Upper lobe of left lung (tissue), 4 donors: ENCODE results near the gene PLCXD1.

Experiments used
- POLR2A ChIP-seq, 4 donors: fragments of 450-650 bp; IDR thresholded peaks; one replicate each; pipeline ENCODE4 v1.5.1; 2016 to 2017; ENCODE audit warnings: antibody characterized with exemption in 4 of 4, mild to moderate bottlenecking in 2 of 4
- TF ChIP-seq, protein P1 (sequence below), 6 experiments: fragments of 450-650 bp in 4 of 6; fragments of 200-600 bp in 2 of 6; sonication (generic) in 2 of 6; IDR thresholded peaks; one replicate each; pipeline ENCODE4 v1.5.1; 2016 to 2019; ENCODE audit warnings: antibody characterized with exemption in 6 of 6

DNA sequence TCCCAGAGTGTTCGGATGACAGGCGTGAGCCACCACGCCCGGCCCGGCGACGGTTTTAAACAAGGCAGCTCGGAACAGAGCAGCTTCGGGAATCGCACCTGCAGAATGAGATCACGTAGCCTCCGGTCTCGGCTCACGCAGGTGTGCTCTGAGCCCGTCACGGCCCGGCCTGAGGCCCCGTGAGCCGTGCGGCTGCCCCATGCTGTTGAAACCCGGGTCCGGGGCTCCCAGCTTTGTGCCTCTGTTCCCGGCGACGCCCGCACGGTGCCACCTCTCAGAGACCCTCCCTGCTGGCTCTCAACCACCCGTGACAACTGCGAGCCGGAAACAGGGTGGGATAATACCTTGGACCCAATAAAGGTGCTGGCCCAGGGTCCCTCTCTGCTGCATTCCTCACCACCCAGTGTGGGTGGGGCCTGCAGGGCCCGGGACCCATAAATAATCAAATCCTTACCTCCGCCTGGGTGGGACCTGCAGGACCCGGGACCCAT, 13.4 kb upstream of the PLCXD1 start:
- TF ChIP-seq, protein P1, sequence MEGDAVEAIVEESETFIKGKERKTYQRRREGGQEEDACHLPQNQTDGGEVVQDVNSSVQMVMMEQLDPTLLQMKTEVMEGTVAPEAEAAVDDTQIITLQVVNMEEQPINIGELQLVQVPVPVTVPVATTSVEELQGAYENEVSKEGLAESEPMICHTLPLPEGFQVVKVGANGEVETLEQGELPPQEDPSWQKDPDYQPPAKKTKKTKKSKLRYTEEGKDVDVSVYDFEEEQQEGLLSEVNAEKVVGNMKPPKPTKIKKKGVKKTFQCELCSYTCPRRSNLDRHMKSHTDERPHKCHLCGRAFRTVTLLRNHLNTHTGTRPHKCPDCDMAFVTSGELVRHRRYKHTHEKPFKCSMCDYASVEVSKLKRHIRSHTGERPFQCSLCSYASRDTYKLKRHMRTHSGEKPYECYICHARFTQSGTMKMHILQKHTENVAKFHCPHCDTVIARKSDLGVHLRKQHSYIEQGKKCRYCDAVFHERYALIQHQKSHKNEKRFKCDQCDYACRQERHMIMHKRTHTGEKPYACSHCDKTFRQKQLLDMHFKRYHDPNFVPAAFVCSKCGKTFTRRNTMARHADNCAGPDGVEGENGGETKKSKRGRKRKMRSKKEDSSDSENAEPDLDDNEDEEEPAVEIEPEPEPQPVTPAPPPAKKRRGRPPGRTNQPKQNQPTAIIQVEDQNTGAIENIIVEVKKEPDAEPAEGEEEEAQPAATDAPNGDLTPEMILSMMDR (IDR thresholded peaks at IDR 0.05) = no peak
- TF ChIP-seq POLR2A (IDR thresholded peaks at IDR 0.05) = no peak
